HEK293T (cell line): Measurements from ENCODE around the gene DCLRE1B.

ENCODE experiments used
- CTCF ChIA-PET: fragments of 350-600 bp; formaldehyde crosslinking; extraction: SDS; loops from one replicate; lab custom pipeline; 2021; ENCODE audit warnings: antibody characterized with exemption, inconsistent platforms; lab: Yijun Ruan, JAX
- POLR2A ChIA-PET: fragments of 350-600 bp; formaldehyde crosslinking; extraction: SDS; loops from one replicate; lab custom pipeline; 2020; ENCODE audit warnings: antibody characterized with exemption, inconsistent platforms; lab: Yijun Ruan, JAX
- DNase-seq: peaks from one replicate; pipeline ENCODE4 v3.0.0; 2012; ENCODE audit warnings: mixed read lengths; ENCODE audit errors: extremely low spot score
- ARNT ChIP-seq: fragments of 450-650 bp; IDR thresholded peaks from 2 replicates; pipeline ENCODE4 v1.6.1; 2017; ENCODE audit warnings: mild to moderate bottlenecking
- BHLHE40 ChIP-seq: fragments of 450-650 bp; IDR thresholded peaks from 2 replicates; pipeline ENCODE4 v1.6.1; 2016; ENCODE audit warnings: mild to moderate bottlenecking, moderate library complexity, borderline replicate concordance
- CTBP1 ChIP-seq: fragments of 450-650 bp; IDR thresholded peaks from 2 replicates; pipeline ENCODE4 v1.6.1; 2016; ENCODE audit warnings: borderline replicate concordance
- ELF4 ChIP-seq: fragments of 450-650 bp; IDR thresholded peaks from 2 replicates; pipeline ENCODE4 v1.6.1; 2017; ENCODE audit warnings: antibody characterized with exemption
- FOXA1 ChIP-seq: fragments of 450-650 bp; IDR thresholded peaks from 2 replicates; pipeline ENCODE4 v1.6.1; 2016; ENCODE audit warnings: mild to moderate bottlenecking
- FOXK2 ChIP-seq: fragments of 450-650 bp; IDR thresholded peaks from 2 replicates; pipeline ENCODE4 v1.6.1; 2016; ENCODE audit warnings: mild to moderate bottlenecking
- FOXM1 ChIP-seq: fragments of 450-650 bp; IDR thresholded peaks from 2 replicates; pipeline ENCODE4 v1.6.1; 2017; ENCODE audit warnings: mild to moderate bottlenecking, borderline replicate concordance
- HDGF ChIP-seq: fragments of 450-650 bp; IDR thresholded peaks from 2 replicates; pipeline ENCODE4 v1.6.1; 2017; ENCODE audit warnings: antibody characterized with exemption, borderline replicate concordance
- L3MBTL2 ChIP-seq: fragments of 450-650 bp; conservative IDR thresholded peaks from 2 replicates; pipeline ENCODE4 v1.6.1; 2016; ENCODE audit warnings: mild to moderate bottlenecking
- LEF1 ChIP-seq: fragments of 450-650 bp; IDR thresholded peaks from 2 replicates; pipeline ENCODE4 v1.6.1; 2017; ENCODE audit warnings: mild to moderate bottlenecking, borderline replicate concordance
- NFRKB ChIP-seq: fragments of 450-650 bp; IDR thresholded peaks from 2 replicates; pipeline ENCODE4 v1.6.1; 2016; ENCODE audit warnings: mild to moderate bottlenecking, moderate library complexity
- SP1 ChIP-seq: fragments of 450-650 bp; IDR thresholded peaks from 2 replicates; pipeline ENCODE4 v1.6.1; 2017
- SUZ12 ChIP-seq: fragments of 450-650 bp; IDR thresholded peaks from 2 replicates; pipeline ENCODE4 v1.6.1; 2016; ENCODE audit warnings: mild to moderate bottlenecking
- TARDBP ChIP-seq: fragments of 450-650 bp; IDR thresholded peaks from 2 replicates; pipeline ENCODE4 v1.6.1; 2016
- ZNF384 ChIP-seq: fragments of 450-650 bp; IDR thresholded peaks from 2 replicates; pipeline ENCODE4 v1.6.1; 2016
- TF ChIP-seq, protein P1 (sequence below): fragments of 450-650 bp; IDR thresholded peaks from 2 replicates; pipeline ENCODE4 v1.6.1; 2016

DCLRE1B gene

DNA sequence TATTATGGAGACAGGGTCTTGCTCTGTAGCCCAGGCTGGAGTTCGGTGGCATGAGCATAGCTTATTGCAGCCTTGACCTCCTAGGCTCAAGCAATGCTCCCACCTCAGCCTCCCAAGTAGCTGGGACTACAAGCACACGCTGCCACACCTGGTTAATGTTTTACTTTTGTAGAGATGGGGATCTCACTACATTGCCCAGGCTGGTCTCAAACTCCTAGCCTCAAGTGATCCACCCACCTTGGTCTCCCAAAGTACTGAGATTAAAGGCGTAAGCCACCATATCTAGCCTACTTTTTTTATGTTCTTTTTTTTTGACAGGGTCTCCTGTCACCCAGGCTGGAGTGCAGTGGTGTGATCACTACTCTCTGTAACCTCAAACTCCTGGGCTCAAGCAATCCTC lies 11.9 kb upstream of the DCLRE1B start:
- ChIA-PET CTCF (no interaction called here), POLR2A (interaction anchor here (0.6 to 1.2 kb wide), 3 partner anchors 11 to 940 kb away, joined by 3 to 4 read pairs (median 3); partner anchors contain the start of gene HIPK1)
- DNase-seq: no peak
- TF ChIP-seq BHLHE40: no peak
- TF ChIP-seq FOXK2: no peak
- TF ChIP-seq ZNF384: no peak
- TF ChIP-seq SUZ12: no peak
- TF ChIP-seq NFRKB: no peak
- TF ChIP-seq CTBP1: no peak

GRCh38 chr1:113895098-113895497 lies 10.0 kb upstream of the DCLRE1B start:
- ChIA-PET CTCF (no interaction called here), POLR2A (interaction anchor here (2.0 kb wide), 1 partner anchor 9 kb away, joined by 8 read pairs; the partner anchor contains the start of genes AP4B1 and DCLRE1B)
- TF ChIP-seq, protein P1, sequence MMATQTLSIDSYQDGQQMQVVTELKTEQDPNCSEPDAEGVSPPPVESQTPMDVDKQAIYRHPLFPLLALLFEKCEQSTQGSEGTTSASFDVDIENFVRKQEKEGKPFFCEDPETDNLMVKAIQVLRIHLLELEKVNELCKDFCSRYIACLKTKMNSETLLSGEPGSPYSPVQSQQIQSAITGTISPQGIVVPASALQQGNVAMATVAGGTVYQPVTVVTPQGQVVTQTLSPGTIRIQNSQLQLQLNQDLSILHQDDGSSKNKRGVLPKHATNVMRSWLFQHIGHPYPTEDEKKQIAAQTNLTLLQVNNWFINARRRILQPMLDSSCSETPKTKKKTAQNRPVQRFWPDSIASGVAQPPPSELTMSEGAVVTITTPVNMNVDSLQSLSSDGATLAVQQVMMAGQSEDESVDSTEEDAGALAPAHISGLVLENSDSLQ: no peak
- TF ChIP-seq L3MBTL2 (no peak), LEF1 (no peak), SUZ12 (no peak), NFRKB (no peak), FOXM1 (no peak), BHLHE40 (no peak)
- no peak for DNase-seq

DNA sequence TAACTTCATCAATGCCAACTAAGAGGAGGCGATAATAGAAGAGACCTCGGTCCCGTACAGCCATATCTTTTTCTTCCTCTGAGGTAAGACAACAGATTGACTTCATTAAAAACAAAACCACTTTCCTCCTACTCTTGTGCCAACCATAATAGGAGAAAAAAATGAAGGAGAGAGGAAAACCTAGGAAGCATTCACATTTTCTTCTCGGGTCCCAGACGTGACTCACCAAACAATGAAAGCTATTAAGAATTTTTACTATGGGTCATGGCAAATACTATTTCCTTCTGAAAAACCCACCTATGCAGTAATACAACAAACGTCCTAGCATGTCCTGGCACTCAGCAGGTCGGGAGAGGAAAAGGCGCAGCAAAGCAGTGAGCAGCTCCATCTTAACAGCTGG lies 9.2 kb upstream of the DCLRE1B start:
- ChIA-PET CTCF (no interaction called here), POLR2A (interaction anchor here (2.0 kb wide), 1 partner anchor 9 kb away, joined by 8 read pairs; the partner anchor contains the start of genes AP4B1 and DCLRE1B)
- no peak for DNase-seq
- no peak for TF ChIP-seq FOXK2
- TF ChIP-seq SP1: no peak
- no peak for TF ChIP-seq FOXA1
- TF ChIP-seq HDGF: no peak
- no peak for TF ChIP-seq ELF4
- no peak for TF ChIP-seq ARNT
- no peak for TF ChIP-seq BHLHE40
- TF ChIP-seq ZNF384: no peak
- TF ChIP-seq L3MBTL2: no peak
- TF ChIP-seq, protein P1: no peak
- no peak for TF ChIP-seq FOXM1
- no peak for TF ChIP-seq TARDBP
- no peak for TF ChIP-seq CTBP1
- TF ChIP-seq NFRKB: no peak
- no peak for TF ChIP-seq SUZ12
- TF ChIP-seq LEF1: no peak

DNA sequence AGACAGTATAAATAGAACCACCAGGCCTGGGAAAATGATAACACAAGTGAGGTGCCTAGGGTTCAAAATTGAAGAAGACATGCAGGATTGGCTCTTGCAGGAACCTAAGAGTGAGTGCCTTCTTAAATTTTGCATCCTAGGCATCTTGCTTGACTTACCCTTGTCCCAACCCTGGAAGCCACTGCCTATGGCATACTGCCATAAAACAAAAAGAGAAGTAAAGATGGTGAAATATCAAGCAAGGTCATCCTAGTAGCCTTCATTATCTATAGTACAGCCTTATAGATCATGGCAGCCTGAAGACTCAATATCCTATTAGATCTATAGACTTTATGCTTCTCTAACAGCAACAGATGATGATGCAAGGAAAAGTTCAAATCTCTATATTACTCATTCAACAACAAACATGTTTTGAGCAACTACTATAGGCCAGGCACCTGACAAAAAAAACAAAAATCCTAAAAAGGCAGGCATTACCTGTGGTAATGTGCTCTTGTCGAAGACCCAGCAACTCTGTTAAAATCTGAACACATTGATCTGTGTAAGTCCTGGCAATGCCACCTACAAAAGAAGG lies 6.8 kb upstream of the DCLRE1B start:
- POLR2A ChIA-PET: no interaction called here
- TF ChIP-seq NFRKB: no peak
- no peak for TF ChIP-seq CTBP1
- TF ChIP-seq SUZ12: no peak
- TF ChIP-seq BHLHE40: no peak
- TF ChIP-seq ELF4: no peak
- TF ChIP-seq ARNT: no peak
- no peak for TF ChIP-seq FOXA1
- no peak for TF ChIP-seq LEF1
- no peak for TF ChIP-seq ZNF384
- no peak for TF ChIP-seq HDGF
- TF ChIP-seq, protein P1: no peak
- TF ChIP-seq L3MBTL2: no peak
- no peak for TF ChIP-seq SP1
- TF ChIP-seq FOXK2: no peak
- TF ChIP-seq TARDBP: no peak
- TF ChIP-seq FOXM1: no peak
- DNase-seq: no peak
- CTCF ChIA-PET: no interaction called here

GRCh38 chr1:113899111-113899510 lies 6.0 kb upstream of the DCLRE1B start:
- ChIA-PET POLR2A (no interaction called here), CTCF (no interaction called here)
- no peak for TF ChIP-seq TARDBP
- TF ChIP-seq CTBP1: no peak
- no peak for TF ChIP-seq NFRKB
- no peak for TF ChIP-seq ARNT
- no peak for TF ChIP-seq SP1
- no peak for TF ChIP-seq LEF1
- no peak for TF ChIP-seq BHLHE40
- no peak for TF ChIP-seq FOXK2
- no peak for TF ChIP-seq SUZ12
- TF ChIP-seq, protein P1: no peak
- no peak for TF ChIP-seq FOXA1
- no peak for TF ChIP-seq L3MBTL2
- no peak for TF ChIP-seq HDGF
- no peak for TF ChIP-seq ZNF384
- TF ChIP-seq FOXM1: no peak
- no peak for TF ChIP-seq ELF4
- no peak for DNase-seq

DNA sequence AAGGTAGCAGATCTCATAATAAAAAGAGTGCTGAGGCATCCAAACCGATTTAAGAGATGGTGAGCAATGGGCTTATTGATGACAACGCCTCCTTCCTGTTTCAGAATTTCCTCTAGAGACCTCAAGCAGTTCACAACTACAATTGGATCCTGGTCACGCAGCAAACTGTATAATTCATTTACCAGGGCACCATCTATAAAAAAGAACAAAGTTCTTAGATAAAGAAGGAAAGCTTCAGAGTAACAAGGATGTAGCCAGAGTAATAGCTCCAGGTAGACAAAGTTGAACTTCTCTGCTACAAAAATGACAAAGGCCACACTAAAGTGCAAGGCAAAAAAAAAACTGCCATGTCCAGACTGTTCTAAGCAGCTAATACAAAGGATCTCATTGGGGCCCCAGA lies 3.9 kb upstream of the DCLRE1B start:
- ChIA-PET POLR2A (interaction anchor here (8.6 kb wide), 1 partner anchor 28 kb away, joined by 116 read pairs; the partner anchor contains the start of gene HIPK1), CTCF (no interaction called here)
- TF ChIP-seq SUZ12: no peak
- no peak for TF ChIP-seq HDGF
- TF ChIP-seq TARDBP: no peak
- TF ChIP-seq FOXA1: no peak
- TF ChIP-seq FOXM1: no peak
- no peak for TF ChIP-seq ZNF384
- TF ChIP-seq, protein P1: no peak
- no peak for TF ChIP-seq BHLHE40
- no peak for TF ChIP-seq NFRKB
- no peak for TF ChIP-seq CTBP1
- no peak for TF ChIP-seq SP1
- no peak for TF ChIP-seq LEF1
- no peak for TF ChIP-seq L3MBTL2
- DNase-seq: no peak
